Skeletal muscle tissue (tissue), 4 donors: ENCODE measurements around the gene TTLL11. TPM values are rescaled to one million over a fixed set of nuclear protein-coding genes. Genes with fewer than 3 reads are reported as not detected.
"Not testable (repeated sequence)": the region's sequence is repeated elsewhere in the genome, so short reads cannot be mapped to it uniquely, and the experiment has no call there.

Source experiments
- H3K27ac ChIP-seq: one replicate; pipeline ENCODE4 v1.7.0; 2013; ENCODE audit warnings: mild to moderate bottlenecking, low read depth, low read length, inconsistent platforms
- H3K27me3 ChIP-seq, 3 donors: one replicate each; pipeline ENCODE4 v1.7.0; 2013; ENCODE audit warnings: low read length in 3 of 3; ENCODE audit not compliant: control insufficient read depth in 3 of 3, insufficient read depth in 3 of 3
- H3K36me3 ChIP-seq, 3 donors: one replicate each; pipeline ENCODE4 v1.7.0; 2013; ENCODE audit warnings: low read length in 3 of 3; ENCODE audit not compliant: control insufficient read depth in 3 of 3, insufficient read depth in 3 of 3
- H3K4me1 ChIP-seq, 3 donors: one replicate each; pipeline ENCODE4 v1.7.0; 2013; ENCODE audit warnings: low read length in 3 of 3, mild to moderate bottlenecking in 3 of 3; ENCODE audit not compliant: control insufficient read depth in 3 of 3, insufficient read depth in 3 of 3
- H3K4me3 ChIP-seq, 3 donors: one replicate each; pipeline ENCODE4 v1.7.0; 2013; ENCODE audit warnings: low read length in 3 of 3
- H3K9ac ChIP-seq, 3 donors: one replicate each; pipeline ENCODE4 v1.7.0; 2013; ENCODE audit warnings: low read length in 3 of 3, mild to moderate bottlenecking in 3 of 3, moderate library complexity in 2 of 3, low read depth in 1 of 3
- H3K9me3 ChIP-seq, 3 donors: one replicate each; pipeline ENCODE4 v1.7.0; 2013; ENCODE audit warnings: low read length in 3 of 3; ENCODE audit not compliant: control insufficient read depth in 3 of 3
- total RNA-seq: library from RNA; depleted of rRNA; stranded (reverse); fragments of >200 nt; gene quantifications from one replicate; pipeline ENCODE4 v1.2.3, GENCODE V29; 2014
- donor health status: Osteomylitis.

Gene TTLL11
- total RNA-seq, 1 donor from 2014 or later, result 13.0 TPM

DNA sequence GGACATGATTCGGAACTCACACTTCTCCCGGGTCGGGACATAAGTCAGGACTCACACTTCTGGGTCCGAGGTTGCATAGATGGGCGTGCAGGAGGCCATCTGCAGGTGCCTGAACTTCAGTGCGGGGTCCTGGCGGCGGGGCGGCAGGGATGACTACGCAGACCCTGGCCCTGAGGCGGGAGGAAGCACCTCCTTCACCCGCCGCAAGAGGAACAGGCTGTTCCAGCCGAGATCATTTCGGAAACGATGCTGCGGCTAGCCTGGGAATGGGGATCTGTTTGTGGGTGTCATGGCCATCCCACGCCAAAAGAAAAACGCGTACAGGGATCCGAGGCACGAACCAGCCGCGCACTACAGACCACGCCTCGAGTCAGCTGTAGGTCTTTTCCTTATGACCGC, 196.6 kb downstream of the TTLL11 start:
- Histone ChIP-seq H3K9ac (no peak overlapping the region), H3K4me1 (peaks cover 5 to 12% (median 8%) of the 10 kb centered on the region in 3 donors), H3K4me3 (no peak overlapping the region), H3K27me3 (no peaks in the 10 kb centered on the region), H3K36me3 (peaks cover 0 to 6% (median 0%) of the 10 kb centered on the region in 3 donors), H3K9me3 (no peaks in the 10 kb centered on the region), H3K27ac (no peak overlapping the region)

DNA sequence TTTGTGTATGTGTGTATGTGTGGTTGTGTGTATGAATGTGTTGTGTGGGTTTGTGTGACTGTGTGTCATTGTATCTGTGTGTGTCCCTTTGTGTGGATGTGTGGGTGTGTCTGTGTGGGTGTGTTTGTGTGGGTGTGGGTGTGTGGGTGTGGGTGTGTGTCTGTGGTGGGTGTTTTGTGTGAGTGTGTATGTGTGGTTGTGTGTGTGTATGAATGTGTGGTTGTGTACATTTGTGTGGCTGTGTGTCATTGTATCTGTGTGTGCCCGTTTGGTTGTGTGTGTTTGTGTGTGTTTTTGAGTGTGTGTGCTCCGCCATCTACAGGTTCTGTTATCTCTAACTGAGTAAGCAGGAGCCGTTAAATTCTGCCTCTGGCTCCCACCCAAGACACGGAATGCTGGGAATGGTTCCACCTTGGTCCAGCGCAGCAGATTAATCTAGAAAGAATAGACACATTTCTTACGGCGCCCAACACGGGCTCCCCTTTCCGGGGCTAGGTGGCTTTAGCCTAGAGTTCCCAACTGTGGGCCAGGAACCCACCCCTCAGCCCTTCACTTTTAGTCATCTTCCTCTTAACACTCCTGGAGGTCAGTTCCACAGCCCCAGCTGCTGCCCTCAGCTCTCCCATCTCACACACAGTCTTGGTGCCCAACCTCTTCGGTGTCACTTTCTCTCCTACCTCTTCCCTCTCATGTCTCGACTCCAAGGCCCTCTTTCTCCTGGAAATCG, 197.1 kb downstream of the TTLL11 start:
- peaks cover 0 to 6% (median 0%) of the 10 kb centered on the region in 3 donors for H3K36me3 ChIP-seq
- H3K27ac ChIP-seq, result no peak overlapping the region
- H3K9ac ChIP-seq, result no peak overlapping the region
- H3K4me3 ChIP-seq, result no peak overlapping the region
- no peaks in the 10 kb centered on the region for H3K9me3 ChIP-seq
- peaks cover 5 to 16% (median 8%) of the 10 kb centered on the region in 3 donors for H3K4me1 ChIP-seq
- no peaks in the 10 kb centered on the region for H3K27me3 ChIP-seq

DNA sequence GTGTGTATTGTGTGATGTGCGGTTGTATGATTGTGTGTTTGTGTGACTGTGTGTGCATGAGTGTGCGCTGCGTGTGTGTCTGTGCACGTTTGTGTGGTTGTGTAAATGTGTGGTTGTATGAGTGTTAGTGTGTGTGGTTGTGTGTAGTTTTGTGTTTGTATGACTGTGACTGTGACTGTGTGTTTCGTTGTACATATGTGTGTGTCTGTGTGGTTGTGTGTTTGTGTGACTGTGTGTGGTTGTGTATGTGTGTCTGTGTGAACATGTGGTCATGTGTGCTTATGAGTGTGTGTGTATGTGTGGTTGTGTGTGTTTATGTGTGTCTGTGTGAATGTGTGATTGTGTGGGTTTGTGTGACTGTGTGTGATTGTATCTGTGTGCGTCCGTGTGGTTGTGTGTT, 197.8 kb downstream of the TTLL11 start:
- Histone ChIP-seq H3K36me3 (peaks cover 0 to 6% (median 0%) of the 10 kb centered on the region in 3 donors), H3K9ac (no peak overlapping the region), H3K27me3 (no peaks in the 10 kb centered on the region), H3K9me3 (no peaks in the 10 kb centered on the region), H3K4me1 (peaks cover 5 to 16% (median 8%) of the 10 kb centered on the region in 3 donors), H3K4me3 (no peak overlapping the region), H3K27ac (no peak overlapping the region)

DNA sequence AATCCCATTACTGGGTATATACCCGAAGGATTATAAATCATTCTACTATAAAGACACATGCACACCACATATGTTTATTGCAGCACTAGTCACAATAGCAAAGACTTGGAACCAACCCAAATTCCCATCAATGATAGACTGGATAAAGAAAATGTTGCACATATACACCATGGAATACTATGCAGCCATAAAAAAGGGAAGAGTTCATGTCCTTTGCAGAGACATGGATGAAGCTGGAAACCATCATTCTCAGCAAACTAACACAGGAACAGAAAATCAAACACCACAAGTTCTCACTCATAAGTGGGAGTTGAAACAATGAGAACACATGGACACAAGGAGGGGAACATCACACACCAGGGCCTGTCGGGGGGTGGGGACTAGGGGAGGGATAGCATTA, 198.7 kb downstream of the TTLL11 start:
- H3K36me3 ChIP-seq, H3K4me3 ChIP-seq, H3K27ac ChIP-seq, H3K27me3 ChIP-seq, H3K9me3 ChIP-seq, H3K9ac ChIP-seq: not testable (repeated sequence)
- H3K4me1 ChIP-seq, result peaks cover 5 to 16% (median 8%) of the 10 kb centered on the region in 3 donors

DNA sequence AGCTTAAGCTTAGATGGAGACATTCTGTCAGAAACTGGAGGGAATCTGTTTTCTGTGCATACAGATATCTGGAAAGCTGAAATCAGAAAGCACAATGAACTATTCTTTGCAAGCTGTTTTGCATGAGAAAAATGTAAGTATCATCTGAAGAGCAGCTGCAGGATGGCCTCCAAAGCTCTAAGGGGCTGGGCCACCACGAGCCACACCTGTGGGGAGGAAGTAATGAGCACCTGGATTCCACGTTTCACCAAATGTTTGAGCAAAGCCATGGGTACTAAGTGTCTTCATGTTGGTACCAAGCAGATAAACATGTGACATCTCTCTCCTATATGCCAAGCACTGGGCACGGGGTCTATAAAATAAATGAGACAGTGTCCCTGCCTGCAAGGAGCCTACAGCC, 199.3 kb downstream of the TTLL11 start:
- H3K27ac ChIP-seq, result no peak overlapping the region
- peaks cover 0 to 6% (median 0%) of the 10 kb centered on the region in 3 donors for H3K36me3 ChIP-seq
- no peak overlapping the region for H3K9ac ChIP-seq
- H3K9me3 ChIP-seq, result no peaks in the 10 kb centered on the region
- peaks cover 6 to 16% (median 9%) of the 10 kb centered on the region in 3 donors for H3K4me1 ChIP-seq
- no peak overlapping the region for H3K4me3 ChIP-seq
- no peaks in the 10 kb centered on the region for H3K27me3 ChIP-seq

DNA sequence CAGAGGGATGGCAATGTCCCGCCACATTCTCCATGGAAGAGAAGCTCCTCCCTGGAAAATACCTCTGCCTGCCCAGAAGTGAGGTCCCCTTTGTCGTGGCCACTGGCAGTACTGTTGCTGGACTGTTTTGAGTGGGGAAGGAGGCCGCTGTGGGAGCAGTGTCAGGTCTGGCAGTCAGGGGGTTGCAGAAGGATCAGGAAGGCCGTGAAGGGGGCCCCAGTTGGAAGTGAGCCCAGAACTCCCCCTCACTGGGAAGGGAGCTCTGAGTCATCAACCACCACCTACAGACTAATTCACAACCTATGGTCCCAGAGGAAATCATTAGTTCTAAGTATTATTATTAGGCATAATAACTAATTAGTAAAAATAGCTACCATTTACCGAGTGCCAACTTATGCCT, 200.4 kb downstream of the TTLL11 start:
- Histone ChIP-seq H3K9me3 (no peaks in the 10 kb centered on the region), H3K27me3 (no peaks in the 10 kb centered on the region), H3K9ac (no peak overlapping the region), H3K27ac (no peak overlapping the region), H3K4me3 (no peak overlapping the region), H3K4me1 (peaks cover 7 to 13% (median 8%) of the 10 kb centered on the region in 3 donors), H3K36me3 (peaks cover 0 to 6% (median 0%) of the 10 kb centered on the region in 3 donors)

DNA sequence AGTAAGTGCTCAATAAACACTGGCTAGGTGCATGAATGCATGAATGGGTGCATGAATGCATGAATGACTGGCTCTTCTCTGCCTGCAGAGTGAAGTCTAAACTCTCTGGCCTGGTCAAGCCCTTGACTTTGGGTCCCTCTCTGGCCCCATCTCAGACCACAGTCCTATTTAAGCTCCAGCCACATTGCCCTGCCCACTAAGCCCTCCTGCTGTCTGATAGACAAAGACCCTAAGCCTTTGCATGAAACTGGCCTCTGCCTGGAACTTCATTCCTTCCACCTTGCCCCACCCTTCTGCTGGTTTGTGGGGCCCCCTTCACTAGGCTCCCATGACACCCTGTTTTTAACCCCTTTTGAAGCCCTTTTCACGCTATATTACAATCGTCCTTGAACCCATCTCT, 202.4 kb downstream of the TTLL11 start:
- Histone ChIP-seq H3K4me1 (peaks cover 4 to 12% (median 8%) of the 10 kb centered on the region in 3 donors), H3K9ac (no peak overlapping the region), H3K4me3 (no peak overlapping the region), H3K27ac (no peak overlapping the region), H3K27me3 (no peaks in the 10 kb centered on the region), H3K9me3 (no peaks in the 10 kb centered on the region), H3K36me3 (peaks cover 0 to 6% (median 0%) of the 10 kb centered on the region in 3 donors)

DNA sequence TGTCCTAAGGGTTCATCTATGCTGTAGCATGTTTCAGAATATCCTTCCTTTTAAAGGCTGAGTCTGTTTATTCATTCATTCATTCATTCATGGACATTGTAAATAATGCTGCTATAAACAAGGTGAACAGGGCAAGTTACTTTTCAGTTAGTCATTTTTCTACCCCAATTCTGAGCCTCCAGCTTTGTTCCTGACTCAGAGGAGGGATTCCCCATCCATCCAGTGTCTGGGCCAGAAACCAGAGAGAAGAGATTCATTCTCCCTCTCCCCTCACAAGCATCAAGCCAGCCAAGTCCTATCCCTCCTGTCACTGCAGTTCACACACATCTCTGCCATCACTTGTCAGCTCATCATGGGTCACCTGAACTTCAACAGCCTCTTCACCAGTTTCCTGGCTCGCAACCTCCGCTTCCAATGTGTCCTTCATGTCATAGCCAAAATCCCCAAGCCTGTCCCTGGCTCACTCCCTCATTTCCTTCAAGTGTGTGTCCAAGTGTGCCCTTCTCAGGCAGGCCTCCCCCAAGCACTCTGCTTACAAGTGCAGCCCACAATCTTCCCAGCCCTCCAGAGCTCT, 203.0 kb downstream of the TTLL11 start:
- no peaks in the 10 kb centered on the region for H3K9me3 ChIP-seq
- H3K9ac ChIP-seq, result no peak overlapping the region
- peaks cover 4 to 11% (median 8%) of the 10 kb centered on the region in 3 donors for H3K4me1 ChIP-seq
- no peak overlapping the region for H3K4me3 ChIP-seq
- peaks cover 0 to under 1% (median 0%) of the 10 kb centered on the region in 3 donors for H3K36me3 ChIP-seq
- H3K27me3 ChIP-seq, result no peaks in the 10 kb centered on the region
- no peak overlapping the region for H3K27ac ChIP-seq

DNA sequence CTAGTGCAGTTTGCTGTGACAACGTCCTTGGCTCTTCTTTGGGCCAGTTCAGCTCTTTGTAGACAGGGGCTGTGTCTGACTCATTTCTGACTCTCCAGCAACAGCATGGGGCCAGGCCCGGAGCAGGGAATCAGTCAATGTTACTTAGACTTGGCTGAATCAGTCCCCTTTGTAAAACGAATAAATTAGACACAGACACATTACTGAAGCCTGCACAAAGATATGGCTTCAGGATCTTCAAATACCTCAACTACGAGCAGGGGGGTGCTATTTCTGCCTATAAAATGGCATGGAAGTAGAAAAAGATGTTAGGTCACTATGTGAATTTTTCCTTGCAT, 204.7 kb downstream of the TTLL11 start:
- Histone ChIP-seq H3K4me1 (peaks cover 4 to 19% (median 8%) of the 10 kb centered on the region in 3 donors), H3K9ac (no peak overlapping the region), H3K27ac (peak overlapping the region; percentile 60), H3K36me3 (no peaks in the 10 kb centered on the region), H3K9me3 (no peaks in the 10 kb centered on the region), H3K4me3 (no peak overlapping the region), H3K27me3 (no peaks in the 10 kb centered on the region)
